Heart left ventricle (tissue), 16 donors: ENCODE measurements around the gene TNKS2. TPM values are rescaled to one million over a fixed set of nuclear protein-coding genes. Genes with fewer than 3 reads are reported as not detected.

Source experiments
- ATAC-seq, 4 donors: fragments of 200-7000 bp; cut with Tn5 transposase; one replicate each; pipeline ENCODE4 v1.9.1; 2020 to 2022; ENCODE audit warnings: moderate library complexity in 4 of 4, mild to moderate bottlenecking in 3 of 4, moderate number of reproducible peaks in 1 of 4
- DNase-seq, 5 donors: peaks; one replicate each; pipeline ENCODE4 v3.0.0-alpha.2; 2020
- H3K27ac ChIP-seq, 12 donors: fragments of 200-600 bp; sonication (generic) in 4 of 12; one replicate each; pipeline versions ENCODE4 v1.5.0 to v1.8.0; 2016 to 2022; ENCODE audit warnings: mild to moderate bottlenecking in 2 of 12
- H3K27me3 ChIP-seq, 9 donors: fragments of 200-600 bp; sonication (generic) in 2 of 9; one replicate each; pipeline versions ENCODE4 v1.5.1 to v1.8.0; 2016 to 2022; ENCODE audit warnings: mild to moderate bottlenecking in 3 of 9
- H3K36me3 ChIP-seq, 9 donors: fragments of 200-600 bp; sonication (generic) in 2 of 9; one replicate each; pipeline versions ENCODE4 v1.5.0 to v1.8.0; 2018 to 2022; ENCODE audit warnings: mild to moderate bottlenecking in 2 of 9
- H3K4me1 ChIP-seq, 12 donors: fragments of 200-600 bp; sonication (generic) in 4 of 12; one replicate each; pipeline versions ENCODE4 v1.5.0 to v1.8.0; 2016 to 2022; ENCODE audit warnings: mild to moderate bottlenecking in 3 of 12
- H3K4me3 ChIP-seq, 12 donors: fragments of 200-600 bp; sonication (generic) in 4 of 12; one replicate each; pipeline versions ENCODE4 v1.5.0 to v1.8.0; 2017 to 2022; ENCODE audit warnings: mild to moderate bottlenecking in 9 of 12, moderate library complexity in 4 of 12
- H3K9me3 ChIP-seq, 12 donors: fragments of 200-600 bp; sonication (generic) in 4 of 12; one replicate each; pipeline versions ENCODE4 v1.5.0 to v1.8.0; 2016 to 2022; ENCODE audit warnings: mild to moderate bottlenecking in 1 of 12
- POLR2A ChIP-seq, 2 donors: fragments of 450-650 bp; IDR thresholded peaks; one replicate each; pipeline ENCODE4 v1.6.1; 2017; ENCODE audit warnings: antibody characterized with exemption in 2 of 2, mild to moderate bottlenecking in 2 of 2, moderate library complexity in 2 of 2
- WGBS, 4 donors: extraction: QIAGEN DNeasy Blood & Tissue Kit in 2 of 4; methylation state at CpG; one replicate each; pipeline versions ENCODE4 v1.1.5 to v1.1.7; 2013 to 2018; 5-methylcytosine and 5-hydroxymethylcytosine counted together
- intact Hi-C, 10 donors: fragments of 100-400 bp; cut with DNase I; formaldehyde crosslinking; loops; one replicate each; pipeline versions ENCODE4 v1.11.1 to v1.14.2; 2022
- polyA plus RNA-seq, 2 donors: library from polyadenylated mRNA; stranded (reverse); fragments of 200-250 nt; gene quantifications; one replicate each; pipeline ENCODE4 v1.2.3, GENCODE V29; 2013
- total RNA-seq, 9 donors: library from RNA; depleted of rRNA in 2 of 9; stranded (reverse); fragments of >200 nt in 2 of 9; fragmentation: NEBNext Ultra II Directional in 3 of 9; extraction: Animal tissue kit (Norgen Biotek cat#: 25700) in 3 of 9; gene quantifications; one replicate each; pipeline versions ENCODE4 v1.1.0 to v1.2.4, GENCODE V29; 2016 to 2023
- TF ChIP-seq, protein P1 (sequence below), 12 donors: fragments of 200-600 bp; sonication (generic) in 4 of 12; IDR thresholded peaks; one replicate each; pipeline versions ENCODE4 v1.5.0 to v1.8.0; 2018 to 2022; ENCODE audit warnings: antibody characterized with exemption in 12 of 12, mild to moderate bottlenecking in 5 of 12
- donor health status: ischemic (EF 13 %, LVEDD 7.1; RV severe dilation, severe dysfunction).
- donor health status: healthy with polysubstance abuse.
- donor health status: DM: no; HTN: yes; CAD: no.
- donor health status: DM: no; HTN: no; CAD: no.
- donor health status: ischemic (EF 25% LVEDD 6.9; RV normal size, moderate dysfunction).
- donor health status: ischemic (EF 25% LVEDD 5.7; RV mildly dilated, moderate dysfunction).
- donor health status: healthy.
- donor health status: DM: yes; HTN: yes; CAD: no.
- donor health status: ischemic (EF 35%, LVEDD 5.7; RV mildly dilated, moderate dysfunction).
- donor health status: nonischemic (EF 11% LVEDD 7.7; RV severe dilation, severe dysfunction).
- donor health status: DM: yes; HTN: yes; CAD: no.
- donor health status: PGD.
- donor health status: ischemic (EF 29% LVEDD 5.4; RV normal size, mild dysfunction).
- donor health status: nonischemic (EF 23%, LVEDD 6.1; RV moderate dilation, normal function).

The TNKS2 gene
- total and polyA plus RNA-seq, 11 donors, result 4.0 to 24.7 (median 13.9) TPM

DNA sequence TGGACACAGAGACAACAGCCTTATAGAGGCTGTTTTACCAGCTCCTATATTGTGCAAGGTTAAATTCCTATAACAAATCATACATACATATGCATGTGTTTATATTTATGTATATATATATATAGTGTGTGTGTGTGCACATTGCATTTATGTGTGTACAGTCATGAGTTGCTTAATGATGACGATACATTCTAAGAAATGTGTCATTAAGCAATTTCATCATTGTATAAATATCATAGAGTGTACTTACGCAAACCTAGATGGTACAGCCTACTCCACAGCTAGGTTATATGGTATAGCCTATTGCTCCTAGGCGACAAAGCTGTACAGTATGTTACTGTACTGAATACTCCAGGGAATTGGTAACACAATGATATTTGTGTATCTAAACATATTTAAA, 30.1 kb upstream of the TNKS2 start:
- no peak overlapping the region for H3K4me3 ChIP-seq

GRCh38 chr10:91771907-91772306, 26.3 kb upstream of the TNKS2 start:
- DNase-seq, result no peak
- peaks cover 0 to 8% (median 0%) of the 10 kb centered on the region in 9 donors for H3K27me3 ChIP-seq
- H3K4me1 ChIP-seq, result no peaks in the 10 kb centered on the region
- 38 to 51% (median 44%) methylated on average over 1 of the region's 1 CpG for WGBS, 4 donors
- H3K9me3 ChIP-seq, result no peaks in the 10 kb centered on the region
- intact Hi-C loops, result no loop called here
- no peak for ATAC-seq
- H3K36me3 ChIP-seq, result no peaks in the 10 kb centered on the region
- no peak overlapping the region for H3K4me3 ChIP-seq
- TF ChIP-seq POLR2A (IDR thresholded peaks at IDR 0.05), result no peak
- TF ChIP-seq, protein P1, sequence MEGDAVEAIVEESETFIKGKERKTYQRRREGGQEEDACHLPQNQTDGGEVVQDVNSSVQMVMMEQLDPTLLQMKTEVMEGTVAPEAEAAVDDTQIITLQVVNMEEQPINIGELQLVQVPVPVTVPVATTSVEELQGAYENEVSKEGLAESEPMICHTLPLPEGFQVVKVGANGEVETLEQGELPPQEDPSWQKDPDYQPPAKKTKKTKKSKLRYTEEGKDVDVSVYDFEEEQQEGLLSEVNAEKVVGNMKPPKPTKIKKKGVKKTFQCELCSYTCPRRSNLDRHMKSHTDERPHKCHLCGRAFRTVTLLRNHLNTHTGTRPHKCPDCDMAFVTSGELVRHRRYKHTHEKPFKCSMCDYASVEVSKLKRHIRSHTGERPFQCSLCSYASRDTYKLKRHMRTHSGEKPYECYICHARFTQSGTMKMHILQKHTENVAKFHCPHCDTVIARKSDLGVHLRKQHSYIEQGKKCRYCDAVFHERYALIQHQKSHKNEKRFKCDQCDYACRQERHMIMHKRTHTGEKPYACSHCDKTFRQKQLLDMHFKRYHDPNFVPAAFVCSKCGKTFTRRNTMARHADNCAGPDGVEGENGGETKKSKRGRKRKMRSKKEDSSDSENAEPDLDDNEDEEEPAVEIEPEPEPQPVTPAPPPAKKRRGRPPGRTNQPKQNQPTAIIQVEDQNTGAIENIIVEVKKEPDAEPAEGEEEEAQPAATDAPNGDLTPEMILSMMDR (IDR thresholded peaks at IDR 0.05), result no peak
- H3K27ac ChIP-seq, result no peak overlapping the region

More for the DNA sequence above, 30.1 kb upstream of the TNKS2 start:
- Histone ChIP-seq H3K27me3 (no peaks in the 10 kb centered on the region), H3K4me1 (no peaks in the 10 kb centered on the region), H3K36me3 (no peaks in the 10 kb centered on the region), H3K27ac (no peak overlapping the region), H3K9me3 (peaks cover 0 to 7% (median 0%) of the 10 kb centered on the region in 12 donors)
- TF ChIP-seq, protein P1 (IDR thresholded peaks at IDR 0.05), result no peak
- TF ChIP-seq POLR2A (IDR thresholded peaks at IDR 0.05), result no peak
- no peak for DNase-seq
- ATAC-seq, result no peak
- intact Hi-C loops, result no loop called here
- WGBS, 4 donors, result 82 to 94% (median 91%) methylated on average over 3 of the region's 3 CpGs

- H3K36me3 ChIP-seq, result no peaks in the 10 kb centered on the region
- DNase-seq (no peak), ATAC-seq (no peak)
- no peak overlapping the region for H3K27ac ChIP-seq
- TF ChIP-seq POLR2A (IDR thresholded peaks at IDR 0.05), result no peak
- TF ChIP-seq, protein P1 (IDR thresholded peaks at IDR 0.05), result no peak
- H3K27me3 ChIP-seq, result peaks cover 0 to 10% (median 0%) of the 10 kb centered on the region in 9 donors
- no peaks in the 10 kb centered on the region for H3K4me1 ChIP-seq
- intact Hi-C loops, result no loop called here
- no peaks in the 10 kb centered on the region for H3K9me3 ChIP-seq
- H3K4me3 ChIP-seq, result no peak overlapping the region
- WGBS, 4 donors, result 85 to 90% (median 87%) methylated on average over 2 of the region's 2 CpGs
Observed at GRCh38 chr10:91772461-91772860, 25.8 kb upstream of the TNKS2 start.

- H3K27me3 ChIP-seq, result peaks cover 0 to 11% (median 0%) of the 10 kb centered on the region in 9 donors
- H3K4me3 ChIP-seq, result no peak overlapping the region
- no peaks in the 10 kb centered on the region for H3K9me3 ChIP-seq
- WGBS, 4 donors, result 80 to 92% (median 89%) methylated on average over 1 of the region's 1 CpG
- intact Hi-C loops, result no loop called here
- H3K27ac ChIP-seq, result no peak overlapping the region
- no peaks in the 10 kb centered on the region for H3K36me3 ChIP-seq
- ATAC-seq (no peak), DNase-seq (no peak)
- no peaks in the 10 kb centered on the region for H3K4me1 ChIP-seq
- no peak for TF ChIP-seq POLR2A (IDR thresholded peaks at IDR 0.05)
- TF ChIP-seq, protein P1 (IDR thresholded peaks at IDR 0.05), result no peak
Observed at GRCh38 chr10:91772869-91773268, 25.4 kb upstream of the TNKS2 start.
